Breast epithelium (tissue), 3 donors: ENCODE data around the gene GET4.

Source experiments
- POLR2A ChIP-seq: fragments of 450-650 bp; IDR thresholded peaks from one replicate; pipeline ENCODE4 v1.6.1; 2016; ENCODE audit warnings: antibody characterized with exemption, mild to moderate bottlenecking, moderate library complexity
- TF ChIP-seq, protein P1 (sequence below), 3 donors: fragments of 450-650 bp; IDR thresholded peaks; one replicate each; pipeline ENCODE4 v1.5.1; 2016 to 2017; ENCODE audit warnings: antibody characterized with exemption in 3 of 3, mild to moderate bottlenecking in 3 of 3, moderate library complexity in 3 of 3

DNA sequence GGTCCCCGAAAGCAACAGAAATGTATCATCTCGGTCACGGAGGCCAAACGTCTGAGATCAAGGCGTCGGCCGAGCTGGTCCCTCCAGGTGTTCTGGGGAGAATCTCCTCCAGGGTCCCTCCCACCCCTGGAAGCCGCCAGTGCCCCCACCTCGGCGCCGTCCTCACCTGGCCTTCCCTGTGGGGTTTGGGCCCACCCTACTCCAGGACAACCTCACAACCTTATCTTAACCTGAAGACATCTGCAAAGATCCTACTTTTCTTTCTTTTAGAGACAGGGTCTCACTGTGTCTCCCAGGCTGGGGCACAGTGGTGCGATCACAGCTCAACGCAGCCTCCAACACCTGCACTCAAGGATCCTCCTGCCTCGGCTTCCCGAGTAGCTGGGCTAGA, 44.7 kb downstream of the GET4 start:
- TF ChIP-seq, protein P1, sequence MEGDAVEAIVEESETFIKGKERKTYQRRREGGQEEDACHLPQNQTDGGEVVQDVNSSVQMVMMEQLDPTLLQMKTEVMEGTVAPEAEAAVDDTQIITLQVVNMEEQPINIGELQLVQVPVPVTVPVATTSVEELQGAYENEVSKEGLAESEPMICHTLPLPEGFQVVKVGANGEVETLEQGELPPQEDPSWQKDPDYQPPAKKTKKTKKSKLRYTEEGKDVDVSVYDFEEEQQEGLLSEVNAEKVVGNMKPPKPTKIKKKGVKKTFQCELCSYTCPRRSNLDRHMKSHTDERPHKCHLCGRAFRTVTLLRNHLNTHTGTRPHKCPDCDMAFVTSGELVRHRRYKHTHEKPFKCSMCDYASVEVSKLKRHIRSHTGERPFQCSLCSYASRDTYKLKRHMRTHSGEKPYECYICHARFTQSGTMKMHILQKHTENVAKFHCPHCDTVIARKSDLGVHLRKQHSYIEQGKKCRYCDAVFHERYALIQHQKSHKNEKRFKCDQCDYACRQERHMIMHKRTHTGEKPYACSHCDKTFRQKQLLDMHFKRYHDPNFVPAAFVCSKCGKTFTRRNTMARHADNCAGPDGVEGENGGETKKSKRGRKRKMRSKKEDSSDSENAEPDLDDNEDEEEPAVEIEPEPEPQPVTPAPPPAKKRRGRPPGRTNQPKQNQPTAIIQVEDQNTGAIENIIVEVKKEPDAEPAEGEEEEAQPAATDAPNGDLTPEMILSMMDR (IDR thresholded peaks at IDR 0.05): no peak
- TF ChIP-seq POLR2A: no peak
